Natural killer cell (primary cell): ENCODE data around the gene GLI3. TPM values are rescaled to one million over a fixed set of nuclear protein-coding genes. Genes with fewer than 3 reads are reported as not detected.

Experiments used
- ATAC-seq, 3 donors: fragments of 150-1000 bp in 2 of 3; fragments of 200-7000 bp in 1 of 3; cut with Tn5 transposase; 1 replicate in 1 of 3; 2 replicates in 2 of 3; pipeline ENCODE4 v1.10.0; 2021; ENCODE audit warnings: mild to moderate bottlenecking in 2 of 3, moderate library complexity in 2 of 3
- DNase-seq, 2 donors: peaks; one replicate each; pipeline versions ENCODE4 v3.0.0 to v3.0.0-alpha.2; 2013 to 2021; ENCODE audit warnings: mixed read lengths in 1 of 2
- H3K27ac ChIP-seq: one replicate; pipeline ENCODE4 v1.5.1; 2013; ENCODE audit warnings: mild to moderate bottlenecking, low read length
- H3K27me3 ChIP-seq: one replicate; pipeline ENCODE4 v1.6.1; 2013; ENCODE audit warnings: low read length; ENCODE audit not compliant: control insufficient read depth, insufficient read depth
- H3K36me3 ChIP-seq: one replicate; pipeline ENCODE4 v1.6.1; 2013; ENCODE audit warnings: low read length; ENCODE audit not compliant: control insufficient read depth, insufficient read depth
- H3K4me1 ChIP-seq: one replicate; pipeline ENCODE4 v1.6.1; 2013; ENCODE audit warnings: low read length; ENCODE audit not compliant: control insufficient read depth, insufficient read depth
- H3K4me3 ChIP-seq: one replicate; pipeline ENCODE4 v1.5.1; 2013; ENCODE audit warnings: low read length
- H3K9me3 ChIP-seq: one replicate; pipeline ENCODE4 v1.6.1; 2013; ENCODE audit warnings: low read length; ENCODE audit not compliant: control insufficient read depth, insufficient read depth
- H3K27ac Mint-ChIP-seq, 2 donors: one replicate each; pipeline ENCODE4 v1.8.0; 2022; ENCODE audit warnings: mild to moderate bottlenecking in 2 of 2, mixed read lengths in 2 of 2, moderate library complexity in 1 of 2
- H3K27me3 Mint-ChIP-seq, 2 donors: one replicate each; pipeline ENCODE4 v1.8.0; 2022; ENCODE audit warnings: low read depth in 2 of 2, mixed read lengths in 2 of 2
- H3K36me3 Mint-ChIP-seq: one replicate; pipeline ENCODE4 v1.8.0; 2022; ENCODE audit warnings: mixed read lengths
- H3K4me1 Mint-ChIP-seq, 2 donors: one replicate each; pipeline ENCODE4 v1.8.0; 2022; ENCODE audit warnings: mixed read lengths in 2 of 2
- H3K4me3 Mint-ChIP-seq: one replicate; pipeline ENCODE4 v1.8.0; 2022; ENCODE audit warnings: mild to moderate bottlenecking, moderate library complexity, mixed read lengths
- H3K9me3 Mint-ChIP-seq, 2 donors: one replicate each; pipeline ENCODE4 v1.8.0; 2022; ENCODE audit warnings: mixed read lengths in 2 of 2
- CTCF ChIP-seq: fragments of 200-600 bp; IDR thresholded peaks from one replicate; pipeline ENCODE4 v1.8.0; 2022; ENCODE audit warnings: antibody characterized with exemption
- WGBS: methylation state at CpG from one replicate; pipeline ENCODE4 v1.1.7; 2013; ENCODE audit warnings: missing lambda C conversion rate; ENCODE audit not compliant: insufficient coverage; 5-methylcytosine and 5-hydroxymethylcytosine counted together
- intact Hi-C: fragments of 100-400 bp; cut with micrococcal nuclease; formaldehyde crosslinking; loops from one replicate; pipeline ENCODE4 v1.14.2; 2022
- total RNA-seq, 4 donors: library from RNA; stranded (reverse); fragments of 120-200 nt in 1 of 4; gene quantifications; one replicate each; pipeline versions ENCODE4 v1.2.3 to v1.2.4, GENCODE V29; 2013 to 2022

Gene GLI3
- total RNA-seq, 3 donors from 2014 or later (not counting 1 experiment from before 2014, with no cell fraction given) = 2.9 to 4.7 (median 3.1) TPM

GRCh38 chr7:42227021-42227420 is 10.0 kb downstream of the GLI3 start:
- Histone ChIP-seq H3K36me3 (no peaks in the 10 kb centered on the region), H3K27me3 (peaks cover 21% of the 10 kb centered on the region), H3K27ac (no peak overlapping the region), H3K9me3 (no peaks in the 10 kb centered on the region), H3K4me1 (peaks cover 10% of the 10 kb centered on the region), H3K4me3 (no peak overlapping the region)
- intact Hi-C loops = no loop called here
- DNase-seq (no peak), ATAC-seq (no peak)
- H3K4me3 Mint-ChIP-seq = peak overlapping the region; percentile 87
- H3K27ac Mint-ChIP-seq = peak overlapping the region; percentile 83 to 91
- peaks cover 39 to 61% of the 10 kb centered on the region in 2 donors for H3K27me3 Mint-ChIP-seq
- peaks cover 10 to 12% of the 10 kb centered on the region in 2 donors for H3K4me1 Mint-ChIP-seq
- H3K9me3 Mint-ChIP-seq = no peaks in the 10 kb centered on the region
- no peak for TF ChIP-seq CTCF
- H3K36me3 Mint-ChIP-seq = peaks cover 6% of the 10 kb centered on the region
- WGBS = 58% methylated on average over 4 of the region's 5 CpGs

- H3K4me3 Mint-ChIP-seq = no peak overlapping the region
- H3K27me3 ChIP-seq = peaks cover 20% of the 10 kb centered on the region
- TF ChIP-seq CTCF = no peak
Observed at GRCh38 chr7:42226354-42226941, 10.6 kb downstream of the GLI3 start.

GRCh38 chr7:42224391-42225003 is 12.5 kb downstream of the GLI3 start:
- no peak overlapping the region for H3K27ac Mint-ChIP-seq
- intact Hi-C loops = no loop called here
- no peak for TF ChIP-seq CTCF
- Histone ChIP-seq H3K27ac (no peak overlapping the region), H3K36me3 (no peaks in the 10 kb centered on the region), H3K9me3 (no peaks in the 10 kb centered on the region), H3K4me1 (peaks cover 10% of the 10 kb centered on the region), H3K27me3 (peaks cover 13% of the 10 kb centered on the region), H3K4me3 (no peak overlapping the region)
- WGBS = 77% methylated on average over 7 of the region's 8 CpGs
- H3K36me3 Mint-ChIP-seq = peaks cover 6% of the 10 kb centered on the region
- no peak overlapping the region for H3K4me3 Mint-ChIP-seq
- ATAC-seq (no peak), DNase-seq (no peak)
- peaks cover 10 to 12% of the 10 kb centered on the region in 2 donors for H3K4me1 Mint-ChIP-seq
- peaks cover 24 to 42% of the 10 kb centered on the region in 2 donors for H3K27me3 Mint-ChIP-seq
- H3K9me3 Mint-ChIP-seq = no peaks in the 10 kb centered on the region

More at GRCh38 chr7:42226354-42226941, 10.6 kb downstream of the GLI3 start:
- Histone ChIP-seq H3K27ac (no peak overlapping the region), H3K36me3 (no peaks in the 10 kb centered on the region), H3K9me3 (no peaks in the 10 kb centered on the region), H3K4me1 (peaks cover 10% of the 10 kb centered on the region), H3K4me3 (no peak overlapping the region)
- Mint-ChIP-seq H3K4me1 (peaks cover 10 to 12% of the 10 kb centered on the region in 2 donors), H3K9me3 (no peaks in the 10 kb centered on the region), H3K36me3 (peaks cover 6% of the 10 kb centered on the region), H3K27ac (no peak overlapping the region), H3K27me3 (peaks cover 33 to 56% of the 10 kb centered on the region in 2 donors)
- DNase-seq (no peak), ATAC-seq (no peak)
- WGBS = 55% methylated on average over 4 of the region's 5 CpGs
- intact Hi-C loops = no loop called here
